Nephron (organoid): ENCODE measurements around the gene KISS1R.

Experiments
- H3K27ac Mint-ChIP-seq, 3 experiments: 2 replicates each; pipeline ENCODE4 v1.8.0; 2020; ENCODE audit warnings: mixed read lengths in 3 of 3, mild to moderate bottlenecking in 2 of 3, moderate library complexity in 1 of 3
- H3K27me3 Mint-ChIP-seq: 2 replicates; pipeline ENCODE4 v1.8.0; 2021; ENCODE audit warnings: low read depth, mild to moderate bottlenecking, moderate library complexity, mixed read lengths
- H3K36me3 Mint-ChIP-seq: 2 replicates; pipeline ENCODE4 v1.8.0; 2020; ENCODE audit warnings: low read depth, mixed read lengths
- H3K4me1 Mint-ChIP-seq: 2 replicates; pipeline ENCODE4 v1.8.0; 2020; ENCODE audit warnings: mixed read lengths
- H3K4me3 Mint-ChIP-seq, 3 experiments: 2 replicates each; pipeline ENCODE4 v1.8.0; 2020; ENCODE audit warnings: mild to moderate bottlenecking in 3 of 3, mixed read lengths in 3 of 3, moderate library complexity in 2 of 3
- H3K9me3 Mint-ChIP-seq: 2 replicates; pipeline ENCODE4 v1.8.0; 2020; ENCODE audit warnings: mixed read lengths
- CTCF ChIP-seq, 3 experiments: fragments of 200-600 bp; sonication (generic); IDR thresholded peaks; one replicate each; pipeline ENCODE4 v1.5.0; 2021; ENCODE audit warnings: antibody characterized with exemption in 3 of 3; ENCODE audit not compliant: unreplicated experiment in 3 of 3

Gene KISS1R

GRCh38 chr19:960601-960938 lies 43.4 kb downstream of the KISS1R start:
- Mint-ChIP-seq H3K4me3 (peak overlapping the region in 1 of 3 experiments; percentile 25), H3K4me1 (peaks cover 15% of the 10 kb centered on the region), H3K9me3 (no peaks in the 10 kb centered on the region), H3K36me3 (peaks cover 40% of the 10 kb centered on the region), H3K27me3 (no peaks in the 10 kb centered on the region), H3K27ac (peak overlapping the region in 1 of 3 experiments; percentile 52)
- no peak for TF ChIP-seq CTCF (IDR thresholded peaks at IDR 0.05; ENCODE audit: unreplicated experiment in 3 of 3)

- Mint-ChIP-seq H3K36me3 (peaks cover 55% of the 10 kb centered on the region), H3K27me3 (no peaks in the 10 kb centered on the region), H3K9me3 (no peaks in the 10 kb centered on the region), H3K27ac (peak overlapping the region; percentile 79 to 97 (median 96)), H3K4me1 (peaks cover 9% of the 10 kb centered on the region), H3K4me3 (peak overlapping the region in 2 of 3 experiments; percentile 46 to 47)
- TF ChIP-seq CTCF (IDR thresholded peaks at IDR 0.05; ENCODE audit: unreplicated experiment in 3 of 3), result no peak
Observed at GRCh38 chr19:961866-962620, 44.9 kb downstream of the KISS1R start.

- Mint-ChIP-seq H3K36me3 (peaks cover 62% of the 10 kb centered on the region), H3K4me3 (peak overlapping the region in 2 of 3 experiments; percentile 5 to 22), H3K9me3 (no peaks in the 10 kb centered on the region), H3K27ac (peak overlapping the region; percentile 44 to 97 (median 92)), H3K27me3 (no peaks in the 10 kb centered on the region), H3K4me1 (peaks cover 5% of the 10 kb centered on the region)
- no peak for TF ChIP-seq CTCF (IDR thresholded peaks at IDR 0.05; ENCODE audit: unreplicated experiment in 3 of 3)
Observed at GRCh38 chr19:962683-963400, 45.7 kb downstream of the KISS1R start.

- H3K9me3 Mint-ChIP-seq, result no peaks in the 10 kb centered on the region
- peaks cover 5% of the 10 kb centered on the region for H3K4me1 Mint-ChIP-seq
- peaks cover 67% of the 10 kb centered on the region for H3K36me3 Mint-ChIP-seq
Observed at GRCh38 chr19:963486-963951, 46.4 kb downstream of the KISS1R start.

GRCh38 chr19:964116-964520 lies 47.0 kb downstream of the KISS1R start:
- Mint-ChIP-seq H3K4me3 (no peak overlapping the region), H3K27me3 (no peaks in the 10 kb centered on the region), H3K27ac (peak overlapping the region in 2 of 3 experiments; percentile 76 to 94), H3K9me3 (no peaks in the 10 kb centered on the region), H3K36me3 (peaks cover 70% of the 10 kb centered on the region), H3K4me1 (peaks cover 5% of the 10 kb centered on the region)
- no peak for TF ChIP-seq CTCF (IDR thresholded peaks at IDR 0.05; ENCODE audit: unreplicated experiment in 3 of 3)

More at GRCh38 chr19:963486-963951, 46.4 kb downstream of the KISS1R start:
- H3K4me3 Mint-ChIP-seq, result peak overlapping the region in 2 of 3 experiments; percentile 5 to 22
- no peak for TF ChIP-seq CTCF (IDR thresholded peaks at IDR 0.05; ENCODE audit: unreplicated experiment in 3 of 3)
- H3K27ac Mint-ChIP-seq, result peak overlapping the region; percentile 44 to 94 (median 92)
- no peaks in the 10 kb centered on the region for H3K27me3 Mint-ChIP-seq
